HEK293 (cell line): ENCODE measurements around the gene LPA.

Experiments
- IKZF3 ChIP-seq: fragments of 450-650 bp; IDR thresholded peaks from 2 replicates; pipeline ENCODE4 v1.5.0; 2018; ENCODE audit warnings: missing biosample characterization, mild to moderate bottlenecking, missing genetic modification characterization, moderate library complexity
- PATZ1 ChIP-seq: fragments of 450-650 bp; formaldehyde crosslinking; IDR thresholded peaks from 2 replicates; pipeline ENCODE4 v1.5.1; 2016; ENCODE audit warnings: missing biosample characterization, missing genetic modification characterization
- PBX3 ChIP-seq: sonication (generic); formaldehyde crosslinking; IDR thresholded peaks from 2 replicates; pipeline ENCODE4 v1.8.1; 2022; ENCODE audit warnings: mild to moderate bottlenecking, moderate library complexity, missing genetic modification reagents
- WT1 ChIP-seq: fragments of 450-650 bp; formaldehyde crosslinking; IDR thresholded peaks from 2 replicates; pipeline ENCODE4 v1.5.1; 2016; ENCODE audit warnings: missing biosample characterization, missing genetic modification characterization
- ZBTB17 ChIP-seq: fragments of 450-650 bp; formaldehyde crosslinking; IDR thresholded peaks from 2 replicates; pipeline ENCODE4 v1.5.1; 2016; ENCODE audit warnings: missing biosample characterization, missing genetic modification characterization
- ZFHX2 ChIP-seq: fragments of 450-650 bp; formaldehyde crosslinking; conservative IDR thresholded peaks from 2 replicates; pipeline ENCODE4 v1.5.1; 2016; ENCODE audit warnings: missing biosample characterization, missing genetic modification characterization
- ZNF19 ChIP-seq: fragments of 450-650 bp; formaldehyde crosslinking; IDR thresholded peaks from 2 replicates; pipeline ENCODE4; 2016; ENCODE audit warnings: missing biosample characterization, missing genetic modification characterization, low read depth
- ZNF2 ChIP-seq: fragments of 450-650 bp; formaldehyde crosslinking; IDR thresholded peaks from 2 replicates; pipeline ENCODE4 v1.5.1; 2016; ENCODE audit warnings: missing biosample characterization, missing genetic modification characterization
- ZNF324 ChIP-seq: fragments of 450-650 bp; formaldehyde crosslinking; IDR thresholded peaks from 2 replicates; pipeline ENCODE4 v1.5.1; 2016; ENCODE audit warnings: missing biosample characterization, missing genetic modification characterization
- ZNF426 ChIP-seq: fragments of 450-650 bp; formaldehyde crosslinking; IDR thresholded peaks from 2 replicates; pipeline ENCODE4 v1.5.1; 2017; ENCODE audit warnings: missing biosample characterization, missing genetic modification characterization, mild to moderate bottlenecking, inconsistent platforms, moderate library complexity
- ZNF558 ChIP-seq: fragments of 450-650 bp; formaldehyde crosslinking; IDR thresholded peaks from 2 replicates; pipeline ENCODE4 v1.5.1; 2016; ENCODE audit warnings: missing biosample characterization, missing genetic modification characterization
- ZNF561 ChIP-seq: fragments of 450-650 bp; IDR thresholded peaks from 2 replicates; pipeline ENCODE4 v1.5.1; 2018; ENCODE audit warnings: missing biosample characterization, missing genetic modification characterization, borderline replicate concordance
- ZNF791 ChIP-seq: fragments of 450-650 bp; formaldehyde crosslinking; IDR thresholded peaks from 2 replicates; pipeline ENCODE4 v1.5.1; 2016; ENCODE audit warnings: missing biosample characterization, missing genetic modification characterization
- TF ChIP-seq, protein P1 (sequence below): fragments of 450-650 bp; formaldehyde crosslinking; IDR thresholded peaks from 2 replicates; pipeline ENCODE4 v1.5.1; 2016; ENCODE audit warnings: missing biosample characterization, missing genetic modification characterization
- TF ChIP-seq, protein P2 (sequence below): fragments of 450-650 bp; formaldehyde crosslinking; optimal IDR thresholded peaks from 2 replicates; pipeline ENCODE3; 2016; ENCODE audit warnings: missing biosample characterization, mild to moderate bottlenecking, missing genetic modification characterization
- TF ChIP-seq, protein P3 (sequence below): fragments of 450-650 bp; formaldehyde crosslinking; conservative IDR thresholded peaks from 2 replicates; pipeline ENCODE4 v1.5.1; 2016; ENCODE audit warnings: low read depth, missing biosample characterization, missing genetic modification characterization
- TF ChIP-seq, protein P4 (sequence below): fragments of 450-650 bp; formaldehyde crosslinking; conservative IDR thresholded peaks from 2 replicates; pipeline ENCODE4 v1.5.1; 2016; ENCODE audit warnings: low read depth, missing biosample characterization, missing genetic modification characterization
- TF ChIP-seq, protein P5 (sequence below): fragments of 450-650 bp; formaldehyde crosslinking; IDR thresholded peaks from 2 replicates; pipeline ENCODE4 v1.5.1; 2016; ENCODE audit warnings: missing biosample characterization, missing genetic modification characterization
- TF ChIP-seq, protein P6 (sequence below): fragments of 450-650 bp; formaldehyde crosslinking; IDR thresholded peaks from 2 replicates; pipeline ENCODE4 v1.5.1; 2017; ENCODE audit warnings: missing biosample characterization, missing genetic modification characterization

The LPA gene

GRCh38 chr6:160520043-160520904 is 143.8 kb downstream of the LPA start (continued):
- TF ChIP-seq, protein P1, sequence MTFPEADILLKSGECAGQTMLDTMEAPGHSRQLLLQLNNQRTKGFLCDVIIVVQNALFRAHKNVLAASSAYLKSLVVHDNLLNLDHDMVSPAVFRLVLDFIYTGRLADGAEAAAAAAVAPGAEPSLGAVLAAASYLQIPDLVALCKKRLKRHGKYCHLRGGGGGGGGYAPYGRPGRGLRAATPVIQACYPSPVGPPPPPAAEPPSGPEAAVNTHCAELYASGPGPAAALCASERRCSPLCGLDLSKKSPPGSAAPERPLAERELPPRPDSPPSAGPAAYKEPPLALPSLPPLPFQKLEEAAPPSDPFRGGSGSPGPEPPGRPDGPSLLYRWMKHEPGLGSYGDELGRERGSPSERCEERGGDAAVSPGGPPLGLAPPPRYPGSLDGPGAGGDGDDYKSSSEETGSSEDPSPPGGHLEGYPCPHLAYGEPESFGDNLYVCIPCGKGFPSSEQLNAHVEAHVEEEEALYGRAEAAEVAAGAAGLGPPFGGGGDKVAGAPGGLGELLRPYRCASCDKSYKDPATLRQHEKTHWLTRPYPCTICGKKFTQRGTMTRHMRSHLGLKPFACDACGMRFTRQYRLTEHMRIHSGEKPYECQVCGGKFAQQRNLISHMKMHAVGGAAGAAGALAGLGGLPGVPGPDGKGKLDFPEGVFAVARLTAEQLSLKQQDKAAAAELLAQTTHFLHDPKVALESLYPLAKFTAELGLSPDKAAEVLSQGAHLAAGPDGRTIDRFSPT, result peak; percentile 40; the same call in 1 of the 2 replicates
- TF ChIP-seq IKZF3 (peak; percentile 38; the same call in 1 of the 2 replicates), WT1 (tag by site-specific recombination) (0 out of 2 replicates have a peak, but pooled peaks have one; percentile 34), PBX3 (peak; percentile 33; the same call in 1 of the 2 replicates), ZNF558 (tag by site-specific recombination) (no peak), ZNF426 (tag by site-specific recombination) (no peak), ZNF2 (tag by site-specific recombination) (0 out of 2 replicates have a peak, but pooled peaks have one; percentile 28), ZNF19 (tag by site-specific recombination) (no peak), ZNF324 (peak; percentile 30; the same call in 1 of the 2 replicates), ZBTB17 (tag by site-specific recombination) (peak; percentile 77), ZNF791 (tag by site-specific recombination) (no peak), ZNF561 (peak; percentile 57; the same call in 1 of the 2 replicates), ZFHX2 (peak; percentile 59), PATZ1 (tag by site-specific recombination) (peak; percentile 58; the same call in 1 of the 2 replicates)
- TF ChIP-seq, protein P2, sequence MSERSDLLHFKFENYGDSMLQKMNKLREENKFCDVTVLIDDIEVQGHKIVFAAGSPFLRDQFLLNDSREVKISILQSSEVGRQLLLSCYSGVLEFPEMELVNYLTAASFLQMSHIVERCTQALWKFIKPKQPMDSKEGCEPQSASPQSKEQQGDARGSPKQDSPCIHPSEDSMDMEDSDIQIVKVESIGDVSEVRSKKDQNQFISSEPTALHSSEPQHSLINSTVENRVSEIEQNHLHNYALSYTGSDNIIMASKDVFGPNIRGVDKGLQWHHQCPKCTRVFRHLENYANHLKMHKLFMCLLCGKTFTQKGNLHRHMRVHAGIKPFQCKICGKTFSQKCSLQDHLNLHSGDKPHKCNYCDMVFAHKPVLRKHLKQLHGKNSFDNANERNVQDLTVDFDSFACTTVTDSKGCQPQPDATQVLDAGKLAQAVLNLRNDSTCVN (tag by site-specific recombination), result peak; percentile 90
- TF ChIP-seq, protein P3, sequence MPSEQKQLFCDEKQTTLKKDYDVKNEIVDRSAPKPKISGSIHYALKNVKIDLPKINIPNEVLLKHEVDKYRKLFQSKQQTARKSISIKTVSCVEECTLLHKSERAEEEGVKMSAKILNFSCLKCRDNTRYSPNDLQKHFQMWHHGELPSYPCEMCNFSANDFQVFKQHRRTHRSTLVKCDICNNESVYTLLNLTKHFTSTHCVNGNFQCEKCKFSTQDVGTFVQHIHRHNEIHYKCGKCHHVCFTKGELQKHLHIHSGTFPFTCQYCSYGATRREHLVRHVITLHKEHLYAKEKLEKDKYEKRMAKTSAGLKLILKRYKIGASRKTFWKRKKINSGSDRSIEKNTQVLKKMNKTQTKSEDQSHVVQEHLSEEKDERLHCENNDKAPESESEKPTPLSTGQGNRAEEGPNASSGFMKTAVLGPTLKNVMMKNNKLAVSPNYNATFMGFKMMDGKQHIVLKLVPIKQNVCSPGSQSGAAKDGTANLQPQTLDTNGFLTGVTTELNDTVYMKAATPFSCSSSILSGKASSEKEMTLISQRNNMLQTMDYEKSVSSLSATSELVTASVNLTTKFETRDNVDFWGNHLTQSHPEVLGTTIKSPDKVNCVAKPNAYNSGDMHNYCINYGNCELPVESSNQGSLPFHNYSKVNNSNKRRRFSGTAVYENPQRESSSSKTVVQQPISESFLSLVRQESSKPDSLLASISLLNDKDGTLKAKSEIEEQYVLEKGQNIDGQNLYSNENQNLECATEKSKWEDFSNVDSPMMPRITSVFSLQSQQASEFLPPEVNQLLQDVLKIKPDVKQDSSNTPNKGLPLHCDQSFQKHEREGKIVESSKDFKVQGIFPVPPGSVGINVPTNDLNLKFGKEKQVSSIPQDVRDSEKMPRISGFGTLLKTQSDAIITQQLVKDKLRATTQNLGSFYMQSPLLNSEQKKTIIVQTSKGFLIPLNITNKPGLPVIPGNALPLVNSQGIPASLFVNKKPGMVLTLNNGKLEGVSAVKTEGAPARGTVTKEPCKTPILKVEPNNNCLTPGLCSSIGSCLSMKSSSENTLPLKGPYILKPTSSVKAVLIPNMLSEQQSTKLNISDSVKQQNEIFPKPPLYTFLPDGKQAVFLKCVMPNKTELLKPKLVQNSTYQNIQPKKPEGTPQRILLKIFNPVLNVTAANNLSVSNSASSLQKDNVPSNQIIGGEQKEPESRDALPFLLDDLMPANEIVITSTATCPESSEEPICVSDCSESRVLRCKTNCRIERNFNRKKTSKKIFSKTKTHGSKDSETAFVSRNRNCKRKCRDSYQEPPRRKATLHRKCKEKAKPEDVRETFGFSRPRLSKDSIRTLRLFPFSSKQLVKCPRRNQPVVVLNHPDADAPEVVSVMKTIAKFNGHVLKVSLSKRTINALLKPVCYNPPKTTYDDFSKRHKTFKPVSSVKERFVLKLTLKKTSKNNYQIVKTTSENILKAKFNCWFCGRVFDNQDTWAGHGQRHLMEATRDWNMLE (tag by site-specific recombination), result no peak
- TF ChIP-seq, protein P4, sequence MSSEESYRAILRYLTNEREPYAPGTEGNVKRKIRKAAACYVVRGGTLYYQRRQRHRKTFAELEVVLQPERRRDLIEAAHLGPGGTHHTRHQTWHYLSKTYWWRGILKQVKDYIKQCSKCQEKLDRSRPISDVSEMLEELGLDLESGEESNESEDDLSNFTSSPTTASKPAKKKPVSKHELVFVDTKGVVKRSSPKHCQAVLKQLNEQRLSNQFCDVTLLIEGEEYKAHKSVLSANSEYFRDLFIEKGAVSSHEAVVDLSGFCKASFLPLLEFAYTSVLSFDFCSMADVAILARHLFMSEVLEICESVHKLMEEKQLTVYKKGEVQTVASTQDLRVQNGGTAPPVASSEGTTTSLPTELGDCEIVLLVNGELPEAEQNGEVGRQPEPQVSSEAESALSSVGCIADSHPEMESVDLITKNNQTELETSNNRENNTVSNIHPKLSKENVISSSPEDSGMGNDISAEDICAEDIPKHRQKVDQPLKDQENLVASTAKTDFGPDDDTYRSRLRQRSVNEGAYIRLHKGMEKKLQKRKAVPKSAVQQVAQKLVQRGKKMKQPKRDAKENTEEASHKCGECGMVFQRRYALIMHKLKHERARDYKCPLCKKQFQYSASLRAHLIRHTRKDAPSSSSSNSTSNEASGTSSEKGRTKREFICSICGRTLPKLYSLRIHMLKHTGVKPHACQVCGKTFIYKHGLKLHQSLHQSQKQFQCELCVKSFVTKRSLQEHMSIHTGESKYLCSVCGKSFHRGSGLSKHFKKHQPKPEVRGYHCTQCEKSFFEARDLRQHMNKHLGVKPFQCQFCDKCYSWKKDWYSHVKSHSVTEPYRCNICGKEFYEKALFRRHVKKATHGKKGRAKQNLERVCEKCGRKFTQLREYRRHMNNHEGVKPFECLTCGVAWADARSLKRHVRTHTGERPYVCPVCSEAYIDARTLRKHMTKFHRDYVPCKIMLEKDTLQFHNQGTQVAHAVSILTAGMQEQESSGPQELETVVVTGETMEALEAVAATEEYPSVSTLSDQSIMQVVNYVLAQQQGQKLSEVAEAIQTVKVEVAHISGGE (tag by site-specific recombination), result peak; percentile 42; the same call in 1 of the 2 replicates
- TF ChIP-seq, protein P5, sequence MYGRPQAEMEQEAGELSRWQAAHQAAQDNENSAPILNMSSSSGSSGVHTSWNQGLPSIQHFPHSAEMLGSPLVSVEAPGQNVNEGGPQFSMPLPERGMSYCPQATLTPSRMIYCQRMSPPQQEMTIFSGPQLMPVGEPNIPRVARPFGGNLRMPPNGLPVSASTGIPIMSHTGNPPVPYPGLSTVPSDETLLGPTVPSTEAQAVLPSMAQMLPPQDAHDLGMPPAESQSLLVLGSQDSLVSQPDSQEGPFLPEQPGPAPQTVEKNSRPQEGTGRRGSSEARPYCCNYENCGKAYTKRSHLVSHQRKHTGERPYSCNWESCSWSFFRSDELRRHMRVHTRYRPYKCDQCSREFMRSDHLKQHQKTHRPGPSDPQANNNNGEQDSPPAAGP, result peak; percentile 53; the same call in 1 of the 2 replicates
- TF ChIP-seq, protein P6, sequence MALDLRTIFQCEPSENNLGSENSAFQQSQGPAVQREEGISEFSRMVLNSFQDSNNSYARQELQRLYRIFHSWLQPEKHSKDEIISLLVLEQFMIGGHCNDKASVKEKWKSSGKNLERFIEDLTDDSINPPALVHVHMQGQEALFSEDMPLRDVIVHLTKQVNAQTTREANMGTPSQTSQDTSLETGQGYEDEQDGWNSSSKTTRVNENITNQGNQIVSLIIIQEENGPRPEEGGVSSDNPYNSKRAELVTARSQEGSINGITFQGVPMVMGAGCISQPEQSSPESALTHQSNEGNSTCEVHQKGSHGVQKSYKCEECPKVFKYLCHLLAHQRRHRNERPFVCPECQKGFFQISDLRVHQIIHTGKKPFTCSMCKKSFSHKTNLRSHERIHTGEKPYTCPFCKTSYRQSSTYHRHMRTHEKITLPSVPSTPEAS (tag by site-specific recombination), result 0 out of 2 replicates have a peak, but pooled peaks have one; percentile 8
